Endothelial cell of umbilical vein (primary cell): Measurements from ENCODE around the gene ANKRD12. TPM values are rescaled to one million over a fixed set of nuclear protein-coding genes. Genes with fewer than 3 reads are reported as not detected.

ENCODE experiments used
- BruUV-seq: library from RNA; stranded (reverse); fragments of 400-500 nt; replicated peaks from 2 replicates; lab custom pipeline; 2021; lab: Mats Ljungman, UMichigan
- CTCF ChIA-PET: fragments of 300-600, 350-600 bp; sonication (Branson Sonifier 250); formaldehyde crosslinking; loops from one replicate; lab custom pipeline; 2021; ENCODE audit warnings: antibody characterized with exemption, inconsistent platforms; lab: Charles Lee
- POLR2A ChIA-PET: fragments of 300-600, 350-600 bp; sonication (Branson Sonifier 250); formaldehyde crosslinking; loops from one replicate; lab custom pipeline; 2021; ENCODE audit warnings: antibody characterized with exemption, inconsistent platforms; lab: Charles Lee
- DNase-seq: peaks from one replicate; pipeline ENCODE4 v3.0.0-alpha.2; 2011; ENCODE audit warnings: low read depth, low spot score
- FAIRE-seq: peaks from 2 replicates; lab custom pipeline; 2011; peaks lifted over from hg19 to GRCh38; lab: Jason Lieb, UNC
- H2AFZ ChIP-seq: 2 replicates; pipeline ENCODE4 v1.6.0; 2012; ENCODE audit warnings: low read depth, low read length, control low read depth, inconsistent platforms
- H3K27ac ChIP-seq: 2 replicates; pipeline ENCODE4 v1.5.1; 2011; ENCODE audit warnings: low read depth, mild to moderate bottlenecking, control low read depth, low read length, moderate library complexity; ENCODE audit not compliant: insufficient read depth
- H3K27me3 ChIP-seq, 2 experiments: 2 replicates each; pipeline versions ENCODE4 v1.6.0 to v1.6.1; 2011; ENCODE audit warnings: low read length in 2 of 2, mixed read lengths in 1 of 2; ENCODE audit not compliant: control insufficient read depth in 2 of 2, insufficient read depth in 2 of 2
- H3K36me3 ChIP-seq, 2 experiments: 2 replicates in 1 of 2; 3 replicates in 1 of 2; pipeline ENCODE4 v1.5.1; 2011; ENCODE audit warnings: low read length in 2 of 2, mild to moderate bottlenecking in 1 of 2, moderate library complexity in 1 of 2; ENCODE audit not compliant: control insufficient read depth in 2 of 2, insufficient read depth in 2 of 2; ENCODE audit errors: extremely low read depth in 1 of 2
- H3K4me1 ChIP-seq: 3 replicates; pipeline ENCODE4 v1.5.1; 2011; ENCODE audit warnings: mild to moderate bottlenecking, low read length; ENCODE audit not compliant: control insufficient read depth, insufficient read depth; ENCODE audit errors: extremely low read depth
- H3K4me2 ChIP-seq: 2 replicates; pipeline ENCODE4 v1.6.1; 2011; ENCODE audit warnings: low read length, control low read depth, mixed read lengths; ENCODE audit not compliant: insufficient read depth
- H3K4me3 ChIP-seq, 3 experiments: fragments of 200-600 bp in 1 of 3; sonication (generic), shearing (Covaris generic) in 1 of 3; replicated peaks in 1 of 3; 2 replicates each; pipeline ENCODE4 v1.5.1; 2011 to 2016; ENCODE audit warnings: control low read depth in 3 of 3, low read length in 3 of 3, mild to moderate bottlenecking in 2 of 3, inconsistent platforms in 1 of 3, low read depth in 1 of 3, moderate library complexity in 1 of 3; ENCODE audit not compliant: insufficient read depth in 1 of 3
- H3K79me2 ChIP-seq: 2 replicates; pipeline ENCODE4 v1.6.0; 2012; ENCODE audit warnings: low read length, inconsistent platforms; ENCODE audit not compliant: control insufficient read depth, insufficient read depth
- H3K9ac ChIP-seq: replicated peaks from 2 replicates; pipeline ENCODE3; 2011; ENCODE audit warnings: low read length, control low read depth; ENCODE audit not compliant: insufficient read depth; ENCODE audit errors: extremely low read depth
- H3K9me1 ChIP-seq: replicated peaks from 3 replicates; pipeline ENCODE4 v1.6.0; 2011; ENCODE audit warnings: mild to moderate bottlenecking, low read length; ENCODE audit not compliant: control insufficient read depth, insufficient read depth; ENCODE audit errors: extremely low read depth
- H3K9me3 ChIP-seq: replicated peaks from 2 replicates; pipeline ENCODE4 v1.5.1; 2012; ENCODE audit warnings: low read length, inconsistent platforms; ENCODE audit not compliant: control insufficient read depth, insufficient read depth
- H4K20me1 ChIP-seq: replicated peaks from 2 replicates; pipeline ENCODE3; 2011; ENCODE audit warnings: mild to moderate bottlenecking, low read length; ENCODE audit not compliant: control insufficient read depth, insufficient read depth; ENCODE audit errors: extremely low read depth
- EZH2 ChIP-seq: IDR thresholded peaks from 2 replicates; pipeline ENCODE4 v1.6.1; 2012; ENCODE audit warnings: borderline replicate concordance, low read depth, mild to moderate bottlenecking, moderate library complexity, low read length, inconsistent platforms; ENCODE audit not compliant: severe bottlenecking
- FOS ChIP-seq: IDR thresholded peaks from 2 replicates; pipeline ENCODE4 v1.6.1; 2011; ENCODE audit warnings: mild to moderate bottlenecking, low read length, moderate library complexity, borderline replicate concordance; ENCODE audit not compliant: insufficient read depth
- GATA2 ChIP-seq: IDR thresholded peaks from 2 replicates; pipeline ENCODE4 v1.7.0; 2011; ENCODE audit warnings: low read depth, mild to moderate bottlenecking, moderate library complexity, mixed read lengths, low read length; ENCODE audit not compliant: insufficient read length, insufficient read depth
- JUN ChIP-seq: IDR thresholded peaks from 2 replicates; pipeline ENCODE4 v1.6.1; 2011; ENCODE audit warnings: borderline replicate concordance, low read depth; ENCODE audit not compliant: insufficient read length, insufficient read depth
- MYC ChIP-seq: IDR thresholded peaks from one replicate; pipeline ENCODE4 v1.6.1; 2011; ENCODE audit warnings: mild to moderate bottlenecking, low read depth, low read length
- POLR2A ChIP-seq: IDR thresholded peaks from 2 replicates; pipeline ENCODE4 v1.6.1; 2012; ENCODE audit warnings: low read depth, mild to moderate bottlenecking, control low read depth, low read length
- POLR2AphosphoS5 ChIP-seq: IDR thresholded peaks from 2 replicates; pipeline ENCODE4 v1.6.1; 2012; ENCODE audit warnings: low read depth, mild to moderate bottlenecking, control low read depth, low read length, moderate library complexity; ENCODE audit not compliant: insufficient read depth
- dilution Hi-C: fragments of 300-500 bp; cut with MboI; formaldehyde crosslinking; loops from one replicate; pipeline ENCODE4 v1.15.0; 2019; ENCODE audit warnings: low sequenced_read_pairs; ENCODE audit not compliant: extremely low pct_ligation_motif_present
- intact Hi-C: fragments of 100-400 bp; cut with micrococcal nuclease; formaldehyde crosslinking; loops from one replicate; pipeline ENCODE4 v1.10.0; 2022
- polyA plus RNA-seq, 4 experiments: library from polyadenylated mRNA; depleted of rRNA in 3 of 4; stranded (reverse) in 3 of 4; unstranded in 1 of 4; fragments of >200 nt; gene quantifications; 2 replicates each; pipeline versions ENCODE4 v1.2.1 to v1.2.3, GENCODE V29; 2011 to 2012; ENCODE audit warnings: missing spikeins in 1 of 4
- total RNA-seq: library from RNA; stranded (reverse); gene quantifications from 2 replicates; pipeline ENCODE4 v1.2.3, GENCODE V29; 2021
- TF ChIP-seq, protein P1 (sequence below), 2 donors: IDR thresholded peaks; 1 replicate in 1 of 2; 2 replicates in 1 of 2; pipeline ENCODE4 v1.5.1; 2011; ENCODE audit warnings: low read length in 2 of 2, mild to moderate bottlenecking in 2 of 2, moderate library complexity in 2 of 2, control low read depth in 1 of 2, inconsistent platforms in 1 of 2, low read depth in 1 of 2; ENCODE audit not compliant: insufficient read depth in 1 of 2; ENCODE audit errors: extremely low read depth in 1 of 2
- TF ChIP-seq, protein P2 (sequence below): IDR thresholded peaks from 2 replicates; pipeline ENCODE4 v1.6.1; 2011; ENCODE audit not compliant: insufficient read depth, insufficient read length

ANKRD12 gene
- total and polyA plus RNA-seq, 2 donors (not counting 3 experiments of a cell fraction or from before 2014, with no cell fraction given), result 1.5 to 25.4 TPM

DNA sequence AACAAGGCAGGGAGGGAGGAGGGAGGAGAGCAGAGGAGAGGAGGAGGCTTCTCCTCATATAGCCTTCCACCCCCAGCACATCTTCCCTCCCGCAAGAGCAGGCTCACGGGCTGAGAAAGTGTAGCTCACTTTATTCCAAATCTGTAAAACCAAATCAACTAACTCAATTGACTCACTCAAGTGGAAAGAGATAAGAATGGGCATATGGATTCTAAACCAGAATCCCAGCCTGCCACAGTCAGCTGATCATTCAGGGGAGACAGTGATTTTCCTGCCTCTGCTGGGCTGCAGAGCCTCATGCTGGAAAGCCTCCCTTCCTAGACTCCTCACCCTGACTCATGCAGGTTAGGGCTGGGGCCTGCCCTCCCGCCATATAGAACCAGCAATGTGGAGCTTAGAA is 193.8 kb downstream of the ANKRD12 start:
- intact Hi-C loops, result loop anchor here (5.0 kb wide), 1 partner anchor 228 kb away; the partner anchor contains the start of gene NDUFV2
- dilution Hi-C loops, result no loop called here
- FAIRE-seq, result no peak
- Histone ChIP-seq H4K20me1 (no peaks in the 10 kb centered on the region), H3K79me2 (peaks cover 8% of the 10 kb centered on the region), H2AFZ (no peak overlapping the region), H3K9me3 (no peaks in the 10 kb centered on the region), H3K4me2 (no peak overlapping the region), H3K36me3 (no peaks in the 10 kb centered on the region), H3K4me3 (no peak overlapping the region), H3K9me1 (no peaks in the 10 kb centered on the region), H3K27me3 (no peaks in the 10 kb centered on the region), H3K27ac (no peak overlapping the region), H3K4me1 (no peaks in the 10 kb centered on the region), H3K9ac (no peak overlapping the region)
- TF ChIP-seq POLR2A, result no peak
- TF ChIP-seq GATA2, result no peak
- no peak for TF ChIP-seq POLR2AphosphoS5
- TF ChIP-seq, protein P1, sequence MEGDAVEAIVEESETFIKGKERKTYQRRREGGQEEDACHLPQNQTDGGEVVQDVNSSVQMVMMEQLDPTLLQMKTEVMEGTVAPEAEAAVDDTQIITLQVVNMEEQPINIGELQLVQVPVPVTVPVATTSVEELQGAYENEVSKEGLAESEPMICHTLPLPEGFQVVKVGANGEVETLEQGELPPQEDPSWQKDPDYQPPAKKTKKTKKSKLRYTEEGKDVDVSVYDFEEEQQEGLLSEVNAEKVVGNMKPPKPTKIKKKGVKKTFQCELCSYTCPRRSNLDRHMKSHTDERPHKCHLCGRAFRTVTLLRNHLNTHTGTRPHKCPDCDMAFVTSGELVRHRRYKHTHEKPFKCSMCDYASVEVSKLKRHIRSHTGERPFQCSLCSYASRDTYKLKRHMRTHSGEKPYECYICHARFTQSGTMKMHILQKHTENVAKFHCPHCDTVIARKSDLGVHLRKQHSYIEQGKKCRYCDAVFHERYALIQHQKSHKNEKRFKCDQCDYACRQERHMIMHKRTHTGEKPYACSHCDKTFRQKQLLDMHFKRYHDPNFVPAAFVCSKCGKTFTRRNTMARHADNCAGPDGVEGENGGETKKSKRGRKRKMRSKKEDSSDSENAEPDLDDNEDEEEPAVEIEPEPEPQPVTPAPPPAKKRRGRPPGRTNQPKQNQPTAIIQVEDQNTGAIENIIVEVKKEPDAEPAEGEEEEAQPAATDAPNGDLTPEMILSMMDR (IDR thresholded peaks at IDR 0.05; ENCODE audit: extremely low read depth in 1 of 2, insufficient read depth in 1 of 2, low read depth in 1 of 2, low read length in 2 of 2), result no peak
- no peak for TF ChIP-seq FOS
- TF ChIP-seq, protein P2, sequence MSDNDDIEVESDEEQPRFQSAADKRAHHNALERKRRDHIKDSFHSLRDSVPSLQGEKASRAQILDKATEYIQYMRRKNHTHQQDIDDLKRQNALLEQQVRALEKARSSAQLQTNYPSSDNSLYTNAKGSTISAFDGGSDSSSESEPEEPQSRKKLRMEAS, result no peak
- TF ChIP-seq EZH2, result no peak
- no peak for TF ChIP-seq JUN
- TF ChIP-seq MYC, result no peak
- BruUV-seq, result no TSS peak
- ChIA-PET CTCF (no interaction called here), POLR2A (interaction anchor here (1.7 kb wide), 1 partner anchor 9 kb away, joined by 6 read pairs; no protein-coding TSS in a partner anchor)
- no peak for DNase-seq
